Suppressor macrophage (primary cell): ENCODE data around the gene GRM5.
"Not testable (repeated sequence)": the region's sequence is repeated elsewhere in the genome, so short reads cannot be mapped to it uniquely, and the experiment has no call there.

Experiments used
- DNase-seq, 4 experiments: peaks; one replicate each; pipeline ENCODE4 v3.0.0-alpha.2; 2020 to 2022

GRM5 gene

DNA sequence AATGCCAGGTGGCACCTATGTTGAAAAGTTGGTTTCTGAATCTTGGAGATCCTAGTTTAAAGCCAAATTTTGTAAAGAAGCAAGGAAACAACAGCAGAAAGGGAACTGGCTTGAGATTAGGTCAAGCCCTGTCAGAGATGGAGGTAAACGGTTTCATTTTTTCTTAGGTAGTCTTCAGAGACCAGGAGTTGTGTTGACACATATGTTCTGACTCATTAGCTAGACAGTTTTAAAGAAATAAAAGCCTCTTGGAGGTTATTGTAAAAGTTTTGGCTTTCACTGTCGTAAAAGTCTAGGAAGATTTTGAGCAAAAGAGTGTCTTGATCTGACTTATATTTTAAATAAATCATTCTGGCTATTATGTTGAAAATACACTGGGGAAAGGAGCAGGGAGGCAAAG is 576.8 kb downstream of the GRM5 start:
- no peak for DNase-seq

DNA sequence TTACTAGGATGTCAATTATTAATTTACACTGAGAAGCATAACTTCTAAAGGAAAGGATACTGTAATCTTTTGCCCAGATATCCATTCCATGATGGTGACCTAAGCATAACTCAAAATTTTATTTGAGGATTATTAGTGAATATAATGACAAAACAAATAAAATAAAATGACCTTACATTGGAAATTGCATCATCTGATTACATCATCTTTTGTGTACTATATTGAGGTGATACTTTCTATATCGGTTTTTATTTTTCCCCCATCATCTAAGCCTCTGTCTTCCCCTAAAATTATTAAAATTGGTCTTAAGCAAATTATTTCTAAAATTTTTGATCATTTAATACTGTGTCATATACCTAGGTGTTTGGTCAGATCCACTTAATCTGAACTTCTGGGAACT is 578.1 kb downstream of the GRM5 start:
- no peak for DNase-seq

DNA sequence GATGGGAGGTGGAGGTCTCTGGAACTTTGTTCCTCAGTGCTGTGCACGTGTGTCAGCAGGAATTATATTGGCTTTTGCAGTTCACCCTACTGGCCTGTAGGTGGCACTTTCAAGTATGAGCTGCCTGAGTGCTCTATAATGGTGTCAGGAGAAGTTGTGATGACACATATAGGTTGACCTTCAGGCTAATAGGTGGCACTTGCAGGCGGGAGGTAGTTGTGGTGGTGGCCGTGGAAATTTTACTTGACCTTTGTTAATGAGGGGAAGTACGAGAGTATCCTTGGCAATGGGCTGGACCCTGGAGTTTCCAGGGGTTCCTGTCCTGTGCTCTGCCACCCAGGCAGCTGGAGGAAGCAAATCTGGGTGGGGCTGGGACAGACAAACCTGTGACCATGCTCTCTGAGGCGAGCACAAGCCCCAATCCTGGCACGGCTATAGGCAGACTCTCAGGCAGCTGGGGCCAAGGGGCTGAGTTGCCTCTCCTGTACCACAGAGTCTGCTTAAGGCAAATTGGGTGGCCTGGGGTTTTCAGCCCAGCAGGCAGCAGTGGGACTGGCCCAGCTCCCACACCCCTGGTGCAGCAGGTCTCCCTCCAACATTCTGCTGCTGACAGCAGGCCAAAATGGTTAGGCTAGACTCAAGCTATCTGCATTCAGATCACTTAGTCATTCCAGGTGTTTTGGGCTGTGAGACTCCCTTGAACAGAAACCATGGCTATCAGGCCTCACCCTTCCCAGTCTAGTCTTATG is 580.7 kb downstream of the GRM5 start:
- DNase-seq = peak; percentile 51 to 74 (median 70)

DNA sequence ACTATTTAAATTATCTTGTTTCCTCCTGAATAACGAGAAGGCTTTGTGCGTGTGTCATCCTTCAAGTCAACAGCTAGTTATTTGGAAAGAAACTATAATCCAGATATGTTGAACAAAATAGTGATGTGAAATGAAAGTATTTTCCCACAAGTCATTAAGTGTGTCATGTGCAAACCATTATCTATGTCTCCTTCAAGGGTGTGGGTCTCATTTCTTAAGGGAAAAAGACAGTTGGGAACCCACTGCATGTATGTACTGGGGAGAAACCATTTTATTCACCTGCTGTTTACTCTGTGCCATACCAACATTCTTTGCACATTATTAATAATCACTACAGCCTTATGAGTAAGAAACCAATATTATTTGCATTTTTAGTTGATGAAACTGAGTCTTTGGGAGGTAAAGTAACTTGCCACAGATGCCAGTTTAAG is 582.9 kb downstream of the GRM5 start:
- no peak for DNase-seq

DNA sequence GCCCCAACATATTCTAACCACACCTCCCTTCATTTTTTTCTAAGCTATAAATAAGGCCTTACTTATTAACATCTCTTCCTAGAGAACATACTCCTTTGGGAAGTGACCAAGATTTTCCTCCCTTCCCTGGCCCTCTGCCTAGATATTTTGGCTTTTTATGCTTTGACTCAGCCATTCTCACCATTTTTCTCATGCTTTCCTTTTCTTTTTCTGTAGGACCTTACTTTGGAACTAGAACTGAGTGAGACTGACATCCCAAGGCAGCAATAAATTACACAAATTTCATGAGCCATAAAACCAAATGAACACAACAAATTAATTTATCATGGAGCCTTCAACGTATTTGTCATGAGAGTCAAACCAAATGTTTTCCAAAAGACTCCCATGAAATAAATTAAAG is 585.6 kb downstream of the GRM5 start:
- no peak for DNase-seq

DNA sequence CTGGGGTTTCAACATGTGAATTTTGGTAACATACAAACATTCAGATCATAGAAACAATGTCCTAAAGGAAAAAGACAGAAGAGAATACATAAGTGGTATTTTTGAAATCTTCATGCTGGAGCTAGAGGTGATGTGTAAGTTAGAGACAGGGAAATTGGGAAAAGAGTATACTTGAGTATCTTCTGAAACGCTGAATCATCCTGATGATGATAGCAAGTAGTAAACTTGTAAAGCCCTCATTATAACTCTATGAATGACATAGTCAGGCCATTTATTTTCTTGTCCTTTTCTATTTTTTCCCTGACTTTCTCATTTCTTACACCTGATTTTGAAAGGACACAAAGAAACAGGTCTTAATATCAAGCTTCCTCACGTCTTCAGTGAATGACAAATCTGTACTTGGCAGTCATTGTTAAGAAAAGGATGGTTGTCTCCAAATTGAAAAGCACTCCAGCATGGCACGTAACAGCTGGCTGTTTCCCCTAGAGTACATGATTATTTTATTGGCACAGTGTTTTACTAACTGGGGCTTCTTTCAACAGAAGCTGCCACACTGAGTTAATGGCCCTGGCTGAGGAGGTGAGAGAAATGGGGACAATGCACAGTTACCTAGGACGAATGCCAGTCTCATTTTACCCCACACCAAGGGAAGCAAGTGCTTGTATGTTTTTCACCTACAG is 587.5 kb downstream of the GRM5 start:
- DNase-seq = no peak

DNA sequence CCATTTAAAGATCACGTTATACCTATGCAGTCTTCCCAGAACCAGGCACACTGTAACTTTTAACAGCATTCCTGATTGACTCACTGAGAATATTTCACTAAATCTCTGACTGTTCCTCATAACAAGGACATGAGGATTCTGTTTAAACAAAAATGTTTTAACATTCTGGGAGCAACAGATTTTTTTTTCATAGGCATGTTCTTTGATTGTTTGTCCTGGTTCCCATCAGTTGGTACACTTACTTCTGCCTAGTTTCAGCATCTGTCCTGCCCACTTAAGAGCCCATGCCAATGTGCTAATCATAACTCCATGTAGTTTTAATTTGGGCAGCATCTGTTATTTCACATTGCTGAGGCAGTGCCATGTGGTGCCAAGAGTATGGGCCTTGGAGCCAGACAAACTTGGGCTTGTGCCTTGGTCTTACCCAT is 589.8 kb downstream of the GRM5 start:
- DNase-seq = no peak

DNA sequence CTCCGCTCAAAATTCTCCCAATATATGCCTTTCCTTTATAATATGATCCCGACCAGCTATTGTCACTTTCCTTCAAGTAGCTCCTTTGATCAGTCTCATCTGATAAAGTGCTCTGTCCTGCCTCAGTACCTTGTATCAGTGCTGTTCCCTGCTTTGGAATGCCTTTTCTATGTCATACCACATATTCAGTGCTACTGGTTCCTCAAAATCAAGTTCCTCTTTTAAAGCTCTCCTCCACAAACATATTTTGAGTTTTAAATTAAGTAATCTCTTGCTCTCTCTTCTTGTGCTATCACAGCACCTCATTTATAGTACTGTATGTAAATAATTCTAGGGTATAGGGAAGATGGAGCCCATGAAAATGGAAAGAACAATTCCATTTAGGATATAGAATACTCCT is 591.1 kb downstream of the GRM5 start:
- DNase-seq = peak; percentile 22 to 71 (median 48)

DNA sequence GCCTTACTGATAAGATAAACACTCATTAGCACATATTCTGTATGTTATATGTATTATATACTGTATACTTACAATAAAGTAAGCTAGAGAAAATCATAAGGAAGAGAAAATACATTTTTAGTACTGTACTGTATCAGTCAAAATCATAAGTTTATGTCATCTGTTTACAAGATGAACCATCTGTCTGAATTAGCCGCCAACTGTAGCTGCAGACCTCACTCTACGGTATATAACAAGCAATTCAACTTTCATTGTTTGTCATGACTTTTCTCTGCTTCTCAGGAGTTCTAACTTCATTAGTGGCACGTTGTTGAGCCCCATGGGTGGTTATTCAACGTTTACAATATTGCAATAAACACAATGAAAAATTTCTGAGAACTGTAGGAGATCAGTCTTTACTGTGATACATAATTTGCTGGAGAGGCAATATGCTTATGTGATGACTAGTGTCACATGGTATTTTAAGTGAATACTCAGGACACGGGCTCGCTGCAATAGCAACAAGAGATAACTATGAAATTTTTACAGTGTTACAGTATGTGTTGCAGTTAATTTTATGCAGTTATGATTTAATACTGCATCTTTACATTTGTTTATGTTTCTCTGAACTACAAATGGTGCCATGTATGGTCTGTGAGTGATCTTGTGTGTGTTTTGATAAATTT is 596.1 kb downstream of the GRM5 start:
- DNase-seq = no peak

DNA sequence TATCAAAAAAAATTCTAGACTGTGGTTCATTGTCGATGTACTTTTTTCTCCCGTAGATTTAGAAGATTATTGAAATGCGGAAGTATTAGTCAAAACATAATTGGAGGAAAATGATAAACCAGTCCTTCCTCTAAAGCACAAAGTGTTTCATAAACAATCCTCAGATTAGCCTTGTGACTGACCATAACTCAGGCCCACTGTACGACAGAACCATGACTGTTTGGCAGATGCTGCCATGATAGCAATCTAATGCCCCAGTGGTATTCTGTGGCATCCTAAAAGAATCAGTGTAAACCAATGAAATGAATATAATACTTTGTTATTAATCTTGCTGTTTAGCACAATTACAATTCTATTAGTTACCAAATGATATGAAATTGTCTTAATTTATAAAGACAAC is 601.3 kb downstream of the GRM5 start:
- no peak for DNase-seq

DNA sequence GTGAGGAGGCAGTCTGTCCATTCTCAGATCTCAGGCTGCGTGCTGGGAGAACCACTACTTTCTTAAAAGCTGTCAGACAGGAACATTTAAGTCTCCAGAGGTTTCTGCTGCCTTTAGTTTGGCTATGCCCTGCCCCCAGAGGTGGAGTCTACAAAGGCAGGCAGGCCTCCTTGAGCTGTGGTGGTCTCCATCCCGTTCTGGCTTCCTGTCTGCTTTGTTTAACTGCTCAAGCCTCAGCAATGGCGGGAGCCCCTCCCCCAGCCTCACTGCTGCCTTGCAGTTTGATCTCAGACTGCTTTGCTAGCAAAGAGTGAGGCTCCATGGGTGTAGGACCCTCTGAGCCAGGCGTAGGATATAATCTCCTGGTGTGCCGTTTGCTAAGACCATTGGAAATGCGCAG is 602.5 kb downstream of the GRM5 start:
- not testable (repeated sequence) for DNase-seq

DNA sequence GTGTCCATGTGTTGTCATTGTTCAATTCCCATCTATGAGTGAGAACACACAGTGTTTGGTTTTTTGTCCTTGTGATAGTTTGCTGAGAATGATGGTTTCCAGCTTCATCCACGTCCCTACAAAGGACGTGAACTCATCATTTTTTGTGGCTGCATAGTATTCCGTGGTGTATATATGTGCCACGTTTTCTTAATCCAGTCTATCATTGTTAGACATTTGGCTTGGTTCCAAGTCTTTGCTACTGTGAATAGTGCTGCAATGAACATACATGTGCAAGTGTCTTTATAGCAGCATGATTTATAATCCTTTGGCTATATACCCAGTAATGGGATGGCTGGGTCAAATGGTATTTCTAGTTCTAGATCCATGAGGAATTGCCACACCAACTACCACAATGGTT is 607.7 kb downstream of the GRM5 start:
- DNase-seq = not testable (repeated sequence)

DNA sequence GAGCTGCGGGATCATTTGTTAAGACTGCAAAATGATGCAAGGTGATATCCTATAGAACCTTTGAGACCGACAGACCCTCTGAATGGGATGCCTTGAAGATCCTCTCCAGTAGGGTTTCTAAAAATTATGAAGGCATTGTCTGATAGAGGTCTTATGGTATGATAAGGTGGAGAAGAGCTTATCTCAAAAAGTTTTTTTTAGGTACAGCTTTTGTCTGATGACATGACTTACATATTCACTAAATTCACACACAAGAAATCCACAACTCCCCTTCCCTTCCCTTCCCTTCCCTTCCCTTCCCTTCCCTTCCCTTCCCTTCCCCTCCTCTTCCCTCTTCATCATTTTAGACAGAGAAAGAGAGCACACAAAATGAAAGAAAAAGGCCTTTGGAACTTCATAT is 609.8 kb downstream of the GRM5 start:
- no peak for DNase-seq

DNA sequence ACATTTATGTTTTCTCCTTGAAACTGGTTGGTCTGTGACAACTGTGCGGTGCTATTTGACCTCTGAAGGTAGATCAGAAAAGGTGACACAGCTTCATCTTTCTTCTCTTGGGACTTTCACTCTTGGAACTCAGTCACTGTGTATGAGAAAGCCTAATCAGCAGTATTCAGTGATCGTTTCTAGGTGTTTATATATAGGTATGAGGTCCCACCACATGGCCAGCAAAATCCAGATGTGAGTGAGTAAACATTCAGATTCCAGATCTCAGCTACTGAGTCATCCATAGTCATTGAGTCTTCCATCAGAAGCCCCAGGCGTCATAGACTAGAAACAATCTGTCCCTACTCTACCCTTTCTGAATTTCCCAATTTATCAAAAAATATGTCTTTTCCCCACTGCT is 610.9 kb downstream of the GRM5 start:
- DNase-seq = no peak
